GM21447 (cell line): Measurements from ENCODE around the gene ANK3.
"Not testable (repeated sequence)": the region's sequence is repeated elsewhere in the genome, so short reads cannot be mapped to it uniquely, and the experiment has no call there.

Source experiments
- ATAC-seq: cut with Tn5 transposase; IDR thresholded peaks from one replicate; pipeline ENCODE4 v1.9.1; 2021; ENCODE audit not compliant: unreplicated experiment

The ANK3 gene

DNA sequence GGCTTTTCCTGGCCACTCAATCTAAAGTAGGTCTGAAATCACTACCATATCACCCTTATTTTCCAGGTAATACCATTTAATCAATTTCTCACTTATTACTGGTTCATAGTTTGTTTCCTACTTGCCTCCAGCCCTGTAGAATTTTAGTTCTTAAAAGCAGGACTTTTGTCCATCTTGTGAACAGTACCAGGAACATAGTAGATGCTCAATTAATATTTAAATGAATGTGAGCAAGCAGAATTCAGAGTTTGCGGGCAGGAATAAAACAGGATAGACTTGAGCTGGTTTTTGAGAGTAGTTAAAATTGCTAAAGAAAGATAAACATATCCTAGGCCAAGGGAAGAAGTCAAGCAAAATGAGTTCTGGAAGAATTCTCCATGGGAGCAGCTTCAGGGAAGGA, 77.9 kb downstream of the ANK3 start:
- no peak for ATAC-seq

DNA sequence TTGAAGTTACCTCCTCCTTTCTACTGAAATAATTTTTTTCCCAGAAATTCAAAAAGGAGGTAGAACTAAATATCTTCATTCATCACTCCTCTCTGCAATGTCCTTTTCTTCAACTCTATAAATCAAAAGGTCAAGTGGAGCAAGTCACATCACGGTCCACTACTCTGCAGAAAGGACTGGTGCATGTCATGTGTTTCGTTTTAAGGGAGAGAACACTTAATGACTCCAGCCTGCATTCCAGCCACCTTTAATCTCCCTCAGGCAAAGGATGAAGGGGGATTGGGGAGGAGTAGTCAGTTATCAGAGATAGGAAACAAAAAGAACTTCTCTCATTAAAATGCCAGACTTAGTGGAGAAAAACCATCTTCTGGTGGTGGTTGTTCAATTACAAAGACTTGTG, 78.9 kb downstream of the ANK3 start:
- ATAC-seq = no peak

DNA sequence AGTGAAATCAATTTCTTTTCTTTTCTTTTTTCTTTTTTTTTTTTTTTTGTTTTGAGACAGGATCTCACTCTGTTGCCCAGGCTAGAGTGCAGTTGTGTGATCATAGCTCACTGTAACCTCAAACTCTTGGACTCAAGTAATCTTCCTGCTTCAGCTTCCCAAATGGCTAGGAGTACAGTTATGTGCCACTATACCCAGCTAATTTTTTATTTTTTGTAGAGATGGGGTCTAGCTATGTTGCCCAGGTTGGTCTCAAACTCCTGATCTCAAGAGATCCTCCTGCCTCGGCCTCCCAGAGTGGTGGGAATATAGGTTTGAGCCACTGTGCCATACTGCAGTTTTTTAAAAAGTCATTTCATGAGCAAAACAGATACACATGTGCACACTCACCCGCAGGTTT, 79.8 kb downstream of the ANK3 start:
- ATAC-seq = no peak

DNA sequence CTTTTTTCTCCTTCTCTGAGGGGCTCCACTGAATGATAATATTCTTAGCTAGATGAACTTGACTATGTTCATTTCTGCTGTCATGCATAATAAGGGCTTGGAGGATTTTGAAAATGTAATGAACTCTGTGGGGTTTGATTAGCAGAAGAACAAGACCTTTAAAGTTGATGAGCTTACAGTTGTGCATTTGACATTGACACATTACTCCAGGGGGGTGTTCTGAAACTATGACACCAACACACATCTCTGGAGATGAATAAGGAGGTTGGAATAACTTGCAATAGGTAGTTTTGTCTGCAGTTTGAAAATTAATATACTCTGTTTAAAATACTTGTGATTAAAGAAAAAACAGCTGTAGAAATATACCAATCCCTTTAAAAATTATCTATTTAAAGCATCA, 80.3 kb downstream of the ANK3 start:
- no peak for ATAC-seq

DNA sequence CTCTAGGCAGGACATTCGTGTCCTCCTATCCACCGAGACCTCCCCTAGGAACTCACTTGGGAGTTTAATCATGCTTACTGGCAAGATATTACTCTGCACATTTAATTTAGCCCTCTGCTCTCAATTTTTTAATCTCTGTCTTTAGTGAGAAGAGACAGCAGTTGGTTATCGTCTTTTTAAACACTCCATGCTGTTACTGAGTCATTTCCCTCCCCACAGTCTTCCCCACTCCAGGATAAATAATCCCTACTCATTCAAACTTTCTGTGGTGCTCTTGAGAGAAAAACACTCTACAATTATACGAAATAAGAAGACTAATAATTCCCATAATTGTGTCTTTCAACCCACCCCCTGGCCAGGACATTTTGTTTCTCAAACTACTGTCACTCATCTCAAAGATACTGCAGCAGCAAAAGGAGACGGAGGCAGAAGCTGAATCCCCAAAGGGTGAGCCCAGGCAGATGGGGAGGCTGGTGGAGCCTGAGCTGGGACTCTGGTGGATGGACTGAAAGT, 84.2 kb downstream of the ANK3 start:
- no peak for ATAC-seq

DNA sequence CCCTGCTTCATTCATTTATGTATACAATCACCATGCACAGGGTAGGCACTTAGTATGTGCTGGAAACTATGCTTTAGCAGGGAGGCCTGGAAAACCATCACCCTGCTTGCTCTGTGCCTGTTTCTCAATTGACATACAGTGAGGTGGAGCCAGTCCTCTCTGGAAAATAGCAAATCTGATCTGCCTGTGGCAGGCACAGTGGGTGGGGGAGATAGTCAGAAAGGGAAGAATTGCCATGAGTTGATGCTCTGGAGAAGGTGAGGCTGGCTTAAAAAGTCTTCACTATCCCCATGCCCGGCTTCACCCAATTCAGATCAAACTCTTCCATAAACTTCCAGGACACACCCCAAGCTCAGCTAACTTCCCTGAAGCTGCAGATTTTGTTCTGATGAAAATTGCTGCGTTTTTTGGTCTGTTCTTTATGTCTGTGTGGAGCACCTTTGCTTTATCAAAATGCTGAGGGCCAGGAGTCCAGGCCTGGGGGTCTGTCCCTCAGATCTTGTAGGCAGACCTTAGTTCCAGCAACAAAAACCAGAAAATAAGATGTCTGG, 84.8 kb downstream of the ANK3 start:
- ATAC-seq = no peak

DNA sequence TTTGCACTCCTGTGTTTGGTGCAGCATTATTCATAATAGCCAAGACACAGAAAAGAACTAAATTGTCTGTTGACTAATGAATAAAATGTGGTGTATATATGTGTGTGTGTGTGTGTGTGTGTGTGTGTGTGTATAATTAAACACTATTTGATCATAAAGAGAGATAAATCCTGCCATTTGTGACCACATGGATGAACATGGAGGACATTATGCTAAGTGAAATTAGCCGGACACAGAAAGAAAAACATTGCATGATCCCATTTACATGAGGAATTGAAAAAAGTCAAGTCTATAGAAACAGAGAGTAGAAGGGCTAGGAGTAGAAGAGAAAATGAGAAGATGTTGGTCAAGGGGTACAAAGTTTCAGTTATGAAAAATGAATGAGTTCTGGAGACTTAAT, 85.9 kb downstream of the ANK3 start:
- no peak for ATAC-seq

DNA sequence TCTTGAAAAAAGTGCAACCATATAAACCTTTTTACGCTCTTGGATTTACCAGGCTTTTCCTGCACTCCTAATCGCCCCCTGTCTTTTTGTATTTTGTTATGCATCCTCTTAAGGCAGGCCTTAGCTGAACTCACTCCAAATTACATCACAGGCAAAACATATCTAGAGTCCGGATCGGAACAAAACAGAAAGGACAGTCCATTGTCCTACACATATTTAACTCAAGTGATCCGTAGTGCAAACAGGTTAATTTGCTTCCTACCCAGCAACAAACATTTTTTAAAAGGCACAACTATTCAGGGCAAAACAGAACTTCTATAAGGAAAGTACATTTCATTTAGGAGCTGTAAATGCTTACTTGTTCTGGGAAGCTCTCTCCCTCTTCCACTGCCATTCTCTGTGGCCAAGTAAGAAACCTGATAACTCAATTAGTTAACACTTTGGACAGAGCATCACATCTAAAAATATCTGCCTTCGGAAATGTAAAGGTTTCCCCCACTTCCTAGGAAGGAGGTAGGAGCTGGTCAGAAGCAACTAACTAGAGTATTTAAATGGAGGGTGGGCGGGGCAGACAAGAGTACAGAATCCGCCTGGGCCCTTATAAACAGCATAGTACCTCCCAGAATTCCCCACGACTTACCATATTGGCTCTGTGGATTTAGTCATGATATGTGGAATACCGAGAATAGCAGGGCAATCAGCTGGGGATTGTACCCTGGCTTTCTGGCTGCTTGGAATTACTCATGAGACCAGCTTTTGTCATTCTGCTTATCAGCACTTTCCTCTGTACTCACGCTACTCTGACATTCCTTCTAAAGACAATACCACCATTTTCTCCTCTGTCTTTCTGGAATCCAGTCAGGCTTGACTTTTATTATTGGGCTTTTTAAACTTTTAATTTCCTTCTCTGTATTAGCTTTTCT, 89.5 kb downstream of the ANK3 start:
- no peak for ATAC-seq

DNA sequence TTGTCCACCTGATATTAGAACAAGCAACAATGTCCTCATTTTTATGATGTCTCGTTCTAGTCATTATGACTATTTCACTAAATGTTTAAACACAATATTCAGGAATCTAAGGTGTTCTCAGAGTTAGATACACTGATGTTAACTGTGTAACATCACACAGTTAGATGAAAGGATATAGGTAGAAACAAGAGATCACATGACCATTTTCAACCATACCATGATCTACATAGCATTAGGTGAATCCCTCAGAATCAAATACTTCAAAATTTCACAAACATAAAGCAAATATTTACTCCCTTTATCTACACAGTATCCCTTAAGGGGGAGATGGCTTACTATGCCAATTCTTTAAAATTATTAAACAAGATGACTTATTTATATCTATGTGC, 90.3 kb downstream of the ANK3 start:
- no peak for ATAC-seq

DNA sequence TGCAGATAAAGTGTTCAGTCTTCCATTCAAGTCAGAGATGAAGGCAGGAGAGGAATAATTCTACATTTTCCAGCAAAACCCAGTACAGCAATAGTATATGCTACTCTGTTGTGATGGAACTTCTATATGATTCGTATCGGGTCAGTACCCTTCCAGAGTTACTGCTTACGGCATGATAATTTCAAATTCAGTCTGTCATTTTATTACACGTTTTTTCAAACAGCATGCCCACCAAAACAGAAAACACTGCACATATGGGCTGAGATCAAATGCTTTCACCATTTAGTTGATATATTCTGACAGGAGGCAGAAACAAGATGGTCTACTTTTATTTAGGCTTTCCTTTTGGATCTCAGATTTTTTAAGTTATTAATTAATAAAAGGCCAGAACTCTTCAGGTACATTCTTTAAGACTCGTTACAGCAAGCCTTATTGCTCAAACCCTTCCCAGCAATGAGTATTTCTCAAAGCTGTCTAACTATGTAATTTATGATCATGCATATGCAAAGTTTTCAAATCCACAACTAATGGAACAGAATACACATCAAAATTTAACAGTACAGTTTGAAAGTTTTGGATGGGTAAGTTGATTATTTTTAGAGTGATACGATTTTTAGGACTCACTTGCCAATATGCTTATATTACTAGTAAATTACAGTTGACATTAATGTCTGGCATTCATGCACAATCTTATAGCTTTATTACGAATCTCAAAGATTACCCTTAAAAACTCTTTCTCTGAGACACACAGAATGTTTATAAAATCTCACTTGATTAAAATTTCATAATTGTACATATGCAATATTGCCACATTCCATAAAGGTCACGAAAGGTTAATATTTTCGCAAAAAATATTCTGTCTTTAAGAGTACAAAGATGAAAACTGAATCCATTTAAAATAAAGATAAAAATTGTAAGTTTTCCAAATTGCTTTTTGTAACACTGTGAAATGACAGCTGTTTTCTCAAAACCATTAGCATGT, 91.0 kb downstream of the ANK3 start:
- ATAC-seq = no peak

DNA sequence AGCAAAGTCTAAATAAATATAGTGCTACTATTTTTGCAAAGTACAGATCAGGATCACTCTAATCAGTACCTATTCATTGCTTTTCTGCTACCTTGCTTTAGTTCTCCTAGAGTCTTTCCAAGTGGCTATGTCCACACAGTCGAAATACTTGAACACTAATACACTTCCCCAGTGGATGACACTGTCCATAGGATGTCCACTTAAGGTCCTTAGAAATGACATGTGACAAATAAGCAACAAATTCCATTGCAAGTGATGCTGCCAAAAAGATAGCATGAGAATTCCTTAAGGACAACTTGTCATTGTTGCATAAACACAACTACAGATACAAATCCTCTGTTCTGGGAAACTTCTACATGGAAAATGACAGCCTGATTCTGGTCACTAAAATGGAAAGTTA, 93.6 kb downstream of the ANK3 start:
- ATAC-seq = no peak

DNA sequence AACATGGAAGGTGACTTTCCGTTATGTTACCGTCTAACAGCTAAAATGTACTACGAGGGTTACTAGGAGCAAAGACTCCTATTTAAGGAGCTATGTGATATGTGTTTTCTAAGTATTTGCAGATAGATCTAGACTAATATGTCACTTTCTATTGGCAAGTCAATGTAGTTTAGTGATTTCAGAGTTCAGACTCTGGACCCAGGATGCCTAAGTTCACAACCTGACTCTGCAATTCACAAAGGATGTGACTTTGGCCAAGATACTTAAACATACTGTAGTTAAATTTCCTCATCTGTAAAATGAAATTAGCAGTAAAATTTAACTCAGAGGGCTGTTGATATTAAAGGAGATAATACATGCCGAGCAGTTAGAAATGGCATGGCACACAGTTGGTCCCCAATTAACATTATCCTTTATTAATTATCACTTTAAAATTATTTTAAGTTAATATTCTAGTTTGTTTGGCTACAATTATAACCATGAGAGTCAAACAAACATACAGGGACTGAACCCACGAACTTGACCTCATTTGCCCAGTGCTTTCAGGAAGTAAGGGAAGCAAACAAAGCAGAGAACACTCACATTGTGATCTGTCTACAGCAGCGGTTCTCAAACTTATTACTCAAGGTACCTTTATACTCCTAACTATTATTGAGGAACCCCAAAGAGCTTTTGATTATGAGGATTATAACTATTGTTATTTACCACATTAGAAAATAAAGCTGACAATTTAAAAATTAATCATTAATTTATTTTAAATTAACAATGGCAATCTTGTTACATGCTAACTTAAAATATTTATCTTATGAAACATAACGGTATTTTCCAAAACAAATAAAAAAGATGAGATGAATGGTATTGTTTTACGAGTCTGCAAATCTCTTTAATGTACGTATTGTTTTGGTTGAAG, 94.4 kb downstream of the ANK3 start:
- ATAC-seq = no peak

DNA sequence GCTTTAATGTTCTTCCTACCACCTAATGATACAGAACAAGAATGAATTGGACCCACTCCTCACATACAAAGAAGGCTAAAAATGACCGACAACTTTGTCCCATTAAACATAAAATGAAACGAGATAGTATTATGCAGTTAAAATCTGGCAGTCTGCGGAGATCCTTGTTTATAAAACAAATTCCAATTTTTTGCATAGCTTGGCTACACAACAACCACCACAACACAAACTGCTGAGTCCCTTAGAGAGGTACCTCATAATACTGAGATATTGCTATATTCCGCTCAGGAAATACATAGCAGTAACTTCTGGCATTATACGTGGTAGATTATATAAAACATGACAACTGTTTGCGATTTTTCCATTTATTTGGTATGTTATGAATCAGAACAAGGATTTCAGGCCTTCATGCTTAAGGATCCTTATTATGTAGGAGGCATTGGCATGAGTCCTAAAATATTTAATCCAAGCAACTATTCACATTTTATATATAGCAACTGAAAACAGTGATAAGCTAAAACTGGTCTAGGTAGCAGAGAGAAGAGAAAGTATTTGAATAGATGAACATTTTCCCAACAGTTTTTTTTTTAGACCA, 96.0 kb downstream of the ANK3 start:
- ATAC-seq = no peak

DNA sequence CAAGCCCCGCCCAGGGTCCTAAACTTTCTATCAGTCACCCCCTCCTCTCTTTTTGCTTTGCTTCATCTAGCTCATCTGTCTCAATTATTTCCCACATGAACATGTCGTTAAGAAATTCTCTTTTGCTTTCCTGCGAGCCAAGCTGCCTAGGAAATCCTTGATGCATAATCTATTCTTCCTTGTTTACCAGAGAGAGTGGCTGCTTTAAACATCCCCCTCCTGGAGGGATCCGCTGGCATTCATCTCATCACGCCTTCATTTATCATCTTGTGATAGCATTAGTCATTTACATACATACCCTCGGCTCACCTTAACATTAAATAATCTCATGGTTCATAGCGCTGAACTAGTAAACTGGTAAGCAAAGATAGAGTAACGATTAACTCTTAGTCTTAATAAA, 96.7 kb downstream of the ANK3 start:
- ATAC-seq = no peak

DNA sequence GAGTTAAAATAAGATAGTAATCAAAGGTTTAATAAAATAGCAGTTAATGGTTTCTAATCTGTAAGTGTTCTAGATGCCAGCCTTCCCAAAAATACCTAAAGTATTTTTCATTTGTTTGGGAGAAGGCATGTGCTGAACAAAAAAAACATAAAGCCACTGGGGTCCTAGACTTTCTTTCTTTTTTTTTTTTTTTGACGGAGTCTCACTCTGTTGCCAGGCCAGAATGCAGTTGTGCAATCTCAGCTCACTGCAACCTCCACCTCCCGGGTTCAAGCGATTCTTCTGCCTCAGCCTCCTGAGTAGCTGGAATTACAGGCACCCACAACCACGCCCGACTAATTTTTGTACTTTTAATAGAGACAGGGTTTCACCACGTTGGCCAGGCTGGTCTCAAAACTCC, 97.1 kb downstream of the ANK3 start:
- not testable (repeated sequence) for ATAC-seq

DNA sequence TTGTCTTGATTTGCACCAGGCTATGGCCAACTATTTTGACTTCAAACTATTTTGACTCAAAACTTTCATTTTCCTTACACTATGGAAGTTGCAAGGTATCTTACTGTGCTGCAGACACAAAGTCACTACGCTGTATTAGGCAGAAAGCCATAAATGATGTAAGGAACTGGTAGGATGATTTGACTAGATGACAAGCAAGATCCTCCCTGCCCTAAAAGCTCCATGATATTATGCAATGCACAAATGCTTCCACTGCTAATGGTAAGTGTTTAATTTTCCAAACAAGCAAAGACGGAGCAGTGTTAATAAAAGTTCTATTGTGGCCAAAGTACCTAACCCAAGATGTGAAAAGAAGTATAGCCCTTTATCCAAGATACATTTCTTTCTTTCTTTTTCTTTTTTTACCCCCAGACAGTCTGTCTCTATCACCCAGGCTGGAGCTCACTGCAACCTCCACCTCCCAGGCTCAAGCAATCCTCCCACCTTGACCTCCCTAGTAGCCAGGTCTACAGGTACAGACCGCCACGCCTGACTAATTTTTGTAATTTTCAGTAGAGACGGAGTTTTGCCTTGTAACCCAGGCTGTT, 98.2 kb downstream of the ANK3 start:
- no peak for ATAC-seq

DNA sequence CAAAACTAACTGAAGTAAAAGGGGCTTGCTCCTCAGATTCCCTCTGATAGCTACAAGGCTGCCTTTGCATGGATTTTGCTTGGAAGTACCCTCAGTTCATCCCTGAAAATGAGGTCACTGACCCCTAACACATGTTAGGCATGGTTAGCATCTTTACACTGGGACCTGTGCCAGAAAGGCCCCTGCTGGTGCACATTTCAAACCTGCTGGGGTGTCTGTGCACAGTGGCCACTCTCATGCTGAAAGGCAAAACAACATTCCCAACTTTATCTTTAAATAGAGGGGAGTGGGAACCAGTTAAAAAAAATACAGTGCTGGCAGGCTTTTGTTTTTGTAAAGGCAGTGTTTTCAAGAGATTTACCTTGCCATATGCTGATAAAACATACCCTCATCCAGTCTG, 99.1 kb downstream of the ANK3 start:
- ATAC-seq = no peak

DNA sequence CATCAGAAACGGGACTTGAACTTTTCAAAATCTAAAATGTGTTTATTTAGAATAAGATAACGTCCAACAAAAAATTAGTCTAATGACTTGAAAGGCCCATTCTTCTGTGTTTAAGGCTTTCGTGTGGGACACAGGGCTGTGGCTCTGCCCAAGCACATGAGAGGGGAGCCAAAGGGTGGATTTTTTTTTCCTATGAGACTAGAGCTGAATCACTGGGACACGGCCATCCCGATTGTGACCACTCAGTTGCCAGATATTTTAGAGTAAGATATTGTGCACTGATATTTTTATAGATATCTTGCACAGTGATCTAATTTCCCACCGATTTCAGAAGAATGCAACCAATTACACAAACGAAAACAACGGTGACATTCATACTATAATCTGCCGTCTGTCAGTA, 99.9 kb downstream of the ANK3 start:
- no peak for ATAC-seq

DNA sequence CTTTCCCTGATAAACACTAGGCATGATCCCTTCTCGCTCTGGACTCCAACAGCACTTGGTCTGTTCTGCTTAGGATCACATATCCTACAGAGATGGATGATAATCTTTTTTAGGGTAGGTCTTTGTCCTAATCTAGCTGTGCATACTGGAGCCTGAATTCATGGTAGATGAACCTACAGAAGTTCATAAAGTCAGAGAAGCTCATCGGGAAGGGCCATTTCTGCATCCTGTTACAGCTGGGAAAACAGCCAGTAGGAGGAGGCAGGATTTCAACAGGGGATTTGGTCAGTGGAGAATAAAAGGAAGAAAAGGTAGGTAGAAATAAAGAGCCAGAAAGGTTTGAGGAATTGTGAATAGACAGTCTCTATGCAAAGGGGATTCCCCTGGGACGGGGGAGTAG, 101.4 kb downstream of the ANK3 start:
- ATAC-seq = no peak

DNA sequence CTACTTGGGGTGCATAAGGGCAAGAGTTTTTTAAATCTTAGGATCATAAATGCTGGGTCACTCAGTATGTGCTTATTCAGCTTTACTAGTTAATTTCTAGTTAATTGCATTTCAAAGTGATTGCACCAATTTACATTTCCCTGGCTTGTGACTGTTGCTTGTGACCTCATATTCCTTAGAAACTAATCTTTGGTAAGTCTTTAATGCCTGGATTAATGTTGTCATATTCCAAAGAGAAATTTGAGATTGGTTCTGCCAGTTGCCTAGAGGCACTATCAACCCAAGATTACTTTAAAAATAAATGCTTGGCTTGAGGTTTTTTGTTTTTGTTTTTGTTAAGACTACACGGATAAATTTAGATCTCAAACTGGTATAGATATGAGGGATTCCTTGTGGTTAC, 103.1 kb downstream of the ANK3 start:
- no peak for ATAC-seq
